IMR-90 (cell line): ENCODE data around the gene NPPC.

Source experiments
- BHLHE40 ChIP-seq: fragments of 150-350 bp; IDR thresholded peaks from 2 replicates; pipeline ENCODE4 v1.6.1; 2016; ENCODE audit warnings: mild to moderate bottlenecking, low read depth, low read length
- CEBPB ChIP-seq: IDR thresholded peaks from 2 replicates; pipeline ENCODE4 v1.6.1; 2012; ENCODE audit warnings: low read depth, low read length, improper control_type of control experiment
- CTCF ChIP-seq: conservative IDR thresholded peaks from 2 replicates; pipeline ENCODE4 v1.5.1; 2012; ENCODE audit warnings: mild to moderate bottlenecking, low read depth, low read length, improper control_type of control experiment
- ELK1 ChIP-seq: fragments of 150-350 bp; IDR thresholded peaks from 2 replicates; pipeline ENCODE4 v1.6.1; 2016; ENCODE audit warnings: low read depth, mild to moderate bottlenecking, low read length, moderate library complexity, borderline replicate concordance
- FOS ChIP-seq: fragments of 150-350 bp; IDR thresholded peaks from 2 replicates; pipeline ENCODE4 v1.6.1; 2016; ENCODE audit warnings: low read depth, low read length
- MAZ ChIP-seq: IDR thresholded peaks from 2 replicates; pipeline ENCODE4 v1.6.1; 2012; ENCODE audit warnings: low read depth, mild to moderate bottlenecking, low read length, improper control_type of control experiment, moderate library complexity, borderline replicate concordance
- MXI1 ChIP-seq: IDR thresholded peaks from 2 replicates; pipeline ENCODE4 v1.6.1; 2012; ENCODE audit warnings: low read depth, mild to moderate bottlenecking, low read length, moderate library complexity, borderline replicate concordance
- NFE2L2 ChIP-seq: fragments of 150-350 bp; IDR thresholded peaks from 2 replicates; pipeline ENCODE4 v1.6.1; 2016; ENCODE audit warnings: low read depth, mild to moderate bottlenecking, low read length
- POLR2A ChIP-seq: IDR thresholded peaks from 2 replicates; pipeline ENCODE4 v1.6.1; 2012; ENCODE audit warnings: mild to moderate bottlenecking, low read depth, low read length
- RAD21 ChIP-seq: IDR thresholded peaks from 2 replicates; pipeline ENCODE4 v1.6.1; 2012; ENCODE audit warnings: low read length, improper control_type of control experiment
- RFX5 ChIP-seq: IDR thresholded peaks from 2 replicates; pipeline ENCODE4 v1.8.0; 2012; ENCODE audit warnings: low read depth, mild to moderate bottlenecking, low read length, moderate library complexity
- SMC3 ChIP-seq: fragments of 150-350 bp; IDR thresholded peaks from 2 replicates; pipeline ENCODE4 v1.6.1; 2016; ENCODE audit warnings: low read depth, mild to moderate bottlenecking, antibody characterized with exemption, low read length, moderate library complexity
- USF2 ChIP-seq: fragments of 150-350 bp; IDR thresholded peaks from 2 replicates; pipeline ENCODE4 v1.6.1; 2017; ENCODE audit warnings: mild to moderate bottlenecking, antibody characterized with exemption, low read length, low read depth

- TF ChIP-seq FOS (no peak), SMC3 (no peak), CTCF (no peak), RAD21 (no peak), BHLHE40 (no peak), NFE2L2 (no peak), POLR2A (no peak), CEBPB (no peak), RFX5 (no peak), MAZ (no peak), MXI1 (no peak), USF2 (no peak), ELK1 (no peak)
Observed at GRCh38 chr2:231933916-231934401, 7.8 kb upstream of the NPPC start.
